GM12875 (cell line): ENCODE results near the gene COL4A1.
A peak's percentile ranks its signal among the peaks of the same experiment; 100 is the strongest.

Experiments
- H3K4me3 ChIP-seq: one replicate; pipeline ENCODE4 v1.5.1; 2011; ENCODE audit warnings: low read depth, low read length, control low read depth
- CTCF ChIP-seq: IDR thresholded peaks from 2 replicates; pipeline ENCODE4 v1.5.1; 2011; ENCODE audit warnings: low read depth, mild to moderate bottlenecking, control low read depth, inconsistent platforms, low read length, moderate library complexity, borderline replicate concordance; ENCODE audit not compliant: insufficient read depth

Gene COL4A1

GRCh38 chr13:110121422-110122083 lies 185.4 kb downstream of the COL4A1 start:
- H3K4me3 ChIP-seq = no peak overlapping the region
- no peak for TF ChIP-seq CTCF

GRCh38 chr13:110119935-110120905 lies 186.7 kb downstream of the COL4A1 start:
- no peak for TF ChIP-seq CTCF
- H3K4me3 ChIP-seq = no peak overlapping the region

- no peak for TF ChIP-seq CTCF
- no peak overlapping the region for H3K4me3 ChIP-seq
Observed at GRCh38 chr13:110118106-110118505, 188.9 kb downstream of the COL4A1 start.

GRCh38 chr13:110116072-110116487 lies 190.9 kb downstream of the COL4A1 start:
- no peak overlapping the region for H3K4me3 ChIP-seq
- TF ChIP-seq CTCF = peak; percentile 57; the same call in 1 of the 2 replicates

GRCh38 chr13:110115591-110115990 lies 191.4 kb downstream of the COL4A1 start:
- TF ChIP-seq CTCF = no peak

GRCh38 chr13:110114316-110114715 lies 192.6 kb downstream of the COL4A1 start:
- no peak for TF ChIP-seq CTCF

More at GRCh38 chr13:110115591-110115990, 191.4 kb downstream of the COL4A1 start:
- H3K4me3 ChIP-seq = no peak overlapping the region

More at GRCh38 chr13:110114316-110114715, 192.6 kb downstream of the COL4A1 start:
- no peak overlapping the region for H3K4me3 ChIP-seq
